HTR-8/SVneo (cell line): ENCODE measurements around the gene SREBF2.
"Not testable (repeated sequence)": the region's sequence is repeated elsewhere in the genome, so short reads cannot be mapped to it uniquely, and the experiment has no call there.

ENCODE experiments used
- DNase-seq: peaks from one replicate; pipeline ENCODE4 v3.0.0; 2011; ENCODE audit warnings: low spot score, mixed read lengths; ENCODE audit not compliant: insufficient read length
- FAIRE-seq: peaks from 2 replicates; lab custom pipeline; 2011; peaks lifted over from hg19 to GRCh38; lab: Jason Lieb, UNC

The SREBF2 gene

GRCh38 chr22:41819257-41819656 is 13.6 kb upstream of the SREBF2 start:
- FAIRE-seq = no peak
- DNase-seq = no peak

GRCh38 chr22:41820447-41820846 is 12.5 kb upstream of the SREBF2 start:
- no peak for FAIRE-seq
- no peak for DNase-seq

- DNase-seq (no peak), FAIRE-seq (no peak)
Observed at GRCh38 chr22:41821471-41822316, 11.2 kb upstream of the SREBF2 start.

GRCh38 chr22:41822317-41823057 is 10.4 kb upstream of the SREBF2 start:
- peak; percentile 41 for DNase-seq
- FAIRE-seq = no peak

GRCh38 chr22:41823797-41824196 is 9.1 kb upstream of the SREBF2 start:
- FAIRE-seq = no peak

GRCh38 chr22:41825376-41825775 is 7.5 kb upstream of the SREBF2 start:
- FAIRE-seq = no peak
- no peak for DNase-seq

More at GRCh38 chr22:41823797-41824196, 9.1 kb upstream of the SREBF2 start:
- DNase-seq = no peak

GRCh38 chr22:41826021-41826420 is 6.9 kb upstream of the SREBF2 start:
- FAIRE-seq (no peak), DNase-seq (no peak)

GRCh38 chr22:41826430-41827383 is 6.2 kb upstream of the SREBF2 start:
- no peak for FAIRE-seq
- no peak for DNase-seq

GRCh38 chr22:41827671-41828070 is 5.2 kb upstream of the SREBF2 start:
- FAIRE-seq (no peak), DNase-seq (no peak)

- FAIRE-seq (no peak), DNase-seq (no peak)
Observed at GRCh38 chr22:41828516-41828915, 4.4 kb upstream of the SREBF2 start.

- FAIRE-seq (no peak), DNase-seq (no peak)
Observed at GRCh38 chr22:41830174-41830573, 2.7 kb upstream of the SREBF2 start.

- DNase-seq (no peak), FAIRE-seq (no peak)
Observed at GRCh38 chr22:41831383-41831782, 1.5 kb upstream of the SREBF2 start.

GRCh38 chr22:41831828-41832552 is 915 bp upstream of the SREBF2 start:
- FAIRE-seq = no peak

GRCh38 chr22:41833369-41834004 is 582 bp downstream of the SREBF2 start:
- FAIRE-seq = no peak
- DNase-seq = peak; percentile 15

More at GRCh38 chr22:41831828-41832552, 915 bp upstream of the SREBF2 start:
- peak; percentile 14 for DNase-seq

GRCh38 chr22:41834005-41834944 is 1.4 kb downstream of the SREBF2 start:
- DNase-seq (no peak), FAIRE-seq (no peak)

- FAIRE-seq, DNase-seq: not testable (repeated sequence)
Observed at GRCh38 chr22:41835462-41835861, 2.6 kb downstream of the SREBF2 start.

- no peak for FAIRE-seq
- DNase-seq = no peak
Observed at GRCh38 chr22:41836551-41836950, 3.6 kb downstream of the SREBF2 start.
